ENCODE results near the gene PIP4K2A. TPM values are rescaled to one million over a fixed set of nuclear protein-coding genes. Genes with fewer than 3 reads are reported as not detected.

PIP4K2A gene
- total RNA-seq, 1 experiment from 2014 or later: 24.2 TPM

GRCh38 chr10:22710139-22710745 lies 4.1 kb downstream of the PIP4K2A start:
- Mint-ChIP-seq H3K36me3 (ENCODE audit: insufficient read depth, unreplicated experiment) (peaks cover 23% of the 10 kb centered on the region), H3K9me3 (ENCODE audit: low read depth, unreplicated experiment) (no peaks in the 10 kb centered on the region), H3K4me3 (ENCODE audit: low read depth, unreplicated experiment) (no peak overlapping the region), H3K27ac (ENCODE audit: unreplicated experiment) (no peak overlapping the region), H3K27me3 (ENCODE audit: unreplicated experiment) (no peaks in the 10 kb centered on the region), H3K4me1 (ENCODE audit: low read depth, unreplicated experiment) (peaks cover 10% of the 10 kb centered on the region)
- BruUV-seq (replicated peaks): no TSS peak
- DNase-seq: no peak
- CTCF ChIA-PET: interaction anchor here (0.6 kb wide), 1 partner anchor 22 kb away, joined by 3 read pairs; no protein-coding TSS in a partner anchor
- no peak for TF ChIP-seq CTCF (IDR thresholded peaks at IDR 0.05; ENCODE audit: unreplicated experiment)
- intact Hi-C loops (cut with micrococcal nuclease; ENCODE audit: unreplicated experiment): loop anchor here (5.0 to 10.0 kb wide), 2 partner anchors 83 to 275 kb away; no protein-coding TSS in a partner anchor

- peaks cover 10% of the 10 kb centered on the region for H3K4me1 Mint-ChIP-seq (ENCODE audit: low read depth, unreplicated experiment)
- no peak overlapping the region for H3K4me3 Mint-ChIP-seq (ENCODE audit: low read depth, unreplicated experiment)
- no peak overlapping the region for H3K27ac Mint-ChIP-seq (ENCODE audit: unreplicated experiment)
- BruUV-seq (replicated peaks): no TSS peak
- TF ChIP-seq CTCF (IDR thresholded peaks at IDR 0.05; ENCODE audit: unreplicated experiment): no peak
- no peak for DNase-seq
- H3K9me3 Mint-ChIP-seq (ENCODE audit: low read depth, unreplicated experiment): no peaks in the 10 kb centered on the region
- intact Hi-C loops (cut with micrococcal nuclease; ENCODE audit: unreplicated experiment): no loop called here
- no peaks in the 10 kb centered on the region for H3K27me3 Mint-ChIP-seq (ENCODE audit: unreplicated experiment)
- CTCF ChIA-PET: no interaction called here
- H3K36me3 Mint-ChIP-seq (ENCODE audit: insufficient read depth, unreplicated experiment): peaks cover 12% of the 10 kb centered on the region
Measured at GRCh38 chr10:22708772-22709171, 5.6 kb downstream of the PIP4K2A start.

GRCh38 chr10:22705527-22705926 lies 8.9 kb downstream of the PIP4K2A start:
- H3K27me3 Mint-ChIP-seq (ENCODE audit: unreplicated experiment): no peaks in the 10 kb centered on the region
- no peak for DNase-seq
- H3K9me3 Mint-ChIP-seq (ENCODE audit: low read depth, unreplicated experiment): no peaks in the 10 kb centered on the region
- intact Hi-C loops (cut with micrococcal nuclease; ENCODE audit: unreplicated experiment): no loop called here
- H3K4me1 Mint-ChIP-seq (ENCODE audit: low read depth, unreplicated experiment): peaks cover 15% of the 10 kb centered on the region
- no peaks in the 10 kb centered on the region for H3K36me3 Mint-ChIP-seq (ENCODE audit: insufficient read depth, unreplicated experiment)
- no peak overlapping the region for H3K4me3 Mint-ChIP-seq (ENCODE audit: low read depth, unreplicated experiment)
- CTCF ChIA-PET: interaction anchor here (0.6 kb wide), 1 partner anchor 12 kb away, joined by 3 read pairs; no protein-coding TSS in a partner anchor
- TF ChIP-seq CTCF (IDR thresholded peaks at IDR 0.05; ENCODE audit: unreplicated experiment): no peak
- no peak overlapping the region for H3K27ac Mint-ChIP-seq (ENCODE audit: unreplicated experiment)
- no TSS peak for BruUV-seq (replicated peaks)

GRCh38 chr10:22704942-22705341 lies 9.4 kb downstream of the PIP4K2A start:
- Mint-ChIP-seq H3K27me3 (ENCODE audit: unreplicated experiment) (no peaks in the 10 kb centered on the region), H3K4me3 (ENCODE audit: low read depth, unreplicated experiment) (no peak overlapping the region), H3K4me1 (ENCODE audit: low read depth, unreplicated experiment) (peaks cover 19% of the 10 kb centered on the region), H3K36me3 (ENCODE audit: insufficient read depth, unreplicated experiment) (no peaks in the 10 kb centered on the region), H3K9me3 (ENCODE audit: low read depth, unreplicated experiment) (no peaks in the 10 kb centered on the region), H3K27ac (ENCODE audit: unreplicated experiment) (no peak overlapping the region)
- no TSS peak for BruUV-seq (replicated peaks)
- CTCF ChIA-PET: interaction anchor here (0.6 to 1.2 kb wide), 5 partner anchors 9 to 238 kb away, joined by 3 to 9 read pairs (median 4); no protein-coding TSS in a partner anchor
- intact Hi-C loops (cut with micrococcal nuclease; ENCODE audit: unreplicated experiment): loop anchor here (5.0 kb wide), 1 partner anchor 48 kb away; no protein-coding TSS in a partner anchor
- DNase-seq: no peak
- no peak for TF ChIP-seq CTCF (IDR thresholded peaks at IDR 0.05; ENCODE audit: unreplicated experiment)

All from Calu3 (cell line).